CD8-positive, alpha-beta memory T cell (primary cell): ENCODE measurements around the gene MICOS13. TPM values are rescaled to one million over a fixed set of nuclear protein-coding genes. Genes with fewer than 3 reads are reported as not detected.
A peak's percentile ranks its signal among the peaks of the same experiment; 100 is the strongest.

ENCODE experiments used
- CTCF ChIA-PET: fragments of 350-600 bp; sonication (Branson Sonifier 250); formaldehyde crosslinking; loops from one replicate; lab custom pipeline; 2021; ENCODE audit warnings: antibody characterized with exemption; lab: Charles Lee
- POLR2A ChIA-PET: fragments of 350-600 bp; sonication (Branson Sonifier 250); formaldehyde crosslinking; loops from one replicate; lab custom pipeline; 2021; ENCODE audit warnings: antibody characterized with exemption; lab: Charles Lee
- DNase-seq, 5 donors: peaks; one replicate each; pipeline versions ENCODE4 v3.0.0 to v3.0.0-alpha.2; 2020 to 2022; ENCODE audit warnings: mixed read lengths in 1 of 5
- H3K27ac ChIP-seq: one replicate; pipeline ENCODE4 v1.7.0; 2013; ENCODE audit warnings: low read depth, mild to moderate bottlenecking, low read length, moderate library complexity
- H3K27me3 ChIP-seq: 2 replicates; pipeline ENCODE4 v1.7.0; 2013; ENCODE audit warnings: low read length, mild to moderate bottlenecking; ENCODE audit not compliant: insufficient read depth, poor library complexity, severe bottlenecking
- H3K36me3 ChIP-seq: 2 replicates; pipeline ENCODE4 v1.7.0; 2013; ENCODE audit warnings: mild to moderate bottlenecking, low read length, moderate library complexity; ENCODE audit not compliant: insufficient read depth
- H3K4me1 ChIP-seq: 2 replicates; pipeline ENCODE4 v1.7.0; 2013; ENCODE audit warnings: mild to moderate bottlenecking, low read length, moderate library complexity; ENCODE audit not compliant: insufficient read depth
- H3K4me3 ChIP-seq: 2 replicates; pipeline ENCODE4 v1.7.0; 2013; ENCODE audit warnings: mild to moderate bottlenecking, low read length
- H3K9me3 ChIP-seq: 2 replicates; pipeline ENCODE4 v1.7.0; 2013; ENCODE audit warnings: mild to moderate bottlenecking, low read length
- H3K27ac Mint-ChIP-seq, 8 donors: one replicate each; pipeline ENCODE4 v1.8.0; 2020 to 2021; ENCODE audit warnings: mixed read lengths in 8 of 8, mild to moderate bottlenecking in 6 of 8, inconsistent platforms in 3 of 8, moderate library complexity in 3 of 8
- H3K27me3 Mint-ChIP-seq, 2 donors: one replicate each; pipeline ENCODE4 v1.8.0; 2020 to 2021; ENCODE audit warnings: mixed read lengths in 2 of 2, mild to moderate bottlenecking in 1 of 2, moderate library complexity in 1 of 2
- H3K36me3 Mint-ChIP-seq, 3 donors: one replicate each; pipeline ENCODE4 v1.8.0; 2020 to 2021; ENCODE audit warnings: mixed read lengths in 3 of 3, inconsistent platforms in 1 of 3, mild to moderate bottlenecking in 1 of 3
- H3K4me1 Mint-ChIP-seq, 3 donors: one replicate each; pipeline ENCODE4 v1.8.0; 2020 to 2021; ENCODE audit warnings: mixed read lengths in 3 of 3, inconsistent platforms in 1 of 3, mild to moderate bottlenecking in 1 of 3
- H3K4me3 Mint-ChIP-seq, 7 donors: one replicate each; pipeline ENCODE4 v1.8.0; 2020 to 2021; ENCODE audit warnings: mixed read lengths in 7 of 7, mild to moderate bottlenecking in 6 of 7, moderate library complexity in 4 of 7, inconsistent platforms in 2 of 7
- H3K9me3 Mint-ChIP-seq, 5 donors: one replicate each; pipeline ENCODE4 v1.8.0; 2020 to 2022; ENCODE audit warnings: mixed read lengths in 5 of 5, mild to moderate bottlenecking in 3 of 5, moderate library complexity in 2 of 5, inconsistent platforms in 1 of 5
- polyA plus RNA-seq: library from polyadenylated mRNA; unstranded; fragments of 300-500 nt; fragmentation: Illumina TruSeq; gene quantifications from one replicate; pipeline ENCODE4 v1.2.3, GENCODE V29; 2021
- total RNA-seq, 2 experiments: library from RNA; stranded (reverse); gene quantifications; one replicate each; pipeline ENCODE4 v1.2.3, GENCODE V29; 2021

The MICOS13 gene
- total and polyA plus RNA-seq, 3 experiments from 2014 or later = 60.6 to 117 (median 62.1) TPM

- peak overlapping the region in 2 of 8 donors; percentile 69 to 82 for H3K27ac Mint-ChIP-seq
- ChIA-PET CTCF (no interaction called here), POLR2A (no interaction called here)
- H3K4me1 Mint-ChIP-seq = peaks cover 44 to 62% (median 51%) of the 10 kb centered on the region in 3 donors
- peaks cover 0 to 2% of the 10 kb centered on the region in 2 donors for H3K27me3 Mint-ChIP-seq
- H3K9me3 ChIP-seq = no peaks in the 10 kb centered on the region
- no peaks in the 10 kb centered on the region for H3K9me3 Mint-ChIP-seq
- no peak overlapping the region for H3K27ac ChIP-seq
- H3K27me3 ChIP-seq = no peaks in the 10 kb centered on the region
- H3K4me1 ChIP-seq = peaks cover 3% of the 10 kb centered on the region
- DNase-seq = no peak
- no peak overlapping the region for H3K4me3 ChIP-seq
- H3K36me3 ChIP-seq = peaks cover 40% of the 10 kb centered on the region
- H3K36me3 Mint-ChIP-seq = peaks cover 4 to 67% (median 11%) of the 10 kb centered on the region in 3 donors
- peak overlapping the region in 1 of 7 donors; percentile 20 for H3K4me3 Mint-ChIP-seq
Measured at GRCh38 chr19:5641171-5641570, 39.1 kb downstream of the MICOS13 start.

GRCh38 chr19:5637971-5638370, 42.3 kb downstream of the MICOS13 start:
- H3K9me3 Mint-ChIP-seq = no peaks in the 10 kb centered on the region
- H3K4me3 ChIP-seq = no peak overlapping the region
- H3K9me3 ChIP-seq = no peaks in the 10 kb centered on the region
- POLR2A ChIA-PET = no interaction called here
- CTCF ChIA-PET = no interaction called here
- peaks cover 14% of the 10 kb centered on the region for H3K36me3 ChIP-seq
- H3K27ac ChIP-seq = no peak overlapping the region
- H3K4me1 ChIP-seq = peaks cover 12% of the 10 kb centered on the region
- peaks cover 0 to 2% of the 10 kb centered on the region in 2 donors for H3K27me3 Mint-ChIP-seq
- H3K4me3 Mint-ChIP-seq = no peak overlapping the region
- peaks cover 45 to 65% (median 60%) of the 10 kb centered on the region in 3 donors for H3K4me1 Mint-ChIP-seq
- DNase-seq = no peak
- H3K27ac Mint-ChIP-seq = peak overlapping the region in 1 of 8 donors; percentile 18
- peaks cover 0 to 53% (median 7%) of the 10 kb centered on the region in 3 donors for H3K36me3 Mint-ChIP-seq
- H3K27me3 ChIP-seq = no peaks in the 10 kb centered on the region

GRCh38 chr19:5635427-5635826, 44.9 kb downstream of the MICOS13 start:
- peak overlapping the region in 3 of 8 donors; percentile 43 to 79 (median 44) for H3K27ac Mint-ChIP-seq
- DNase-seq = no peak
- Histone ChIP-seq H3K27ac (no peak overlapping the region), H3K9me3 (no peaks in the 10 kb centered on the region), H3K27me3 (no peaks in the 10 kb centered on the region), H3K36me3 (no peaks in the 10 kb centered on the region), H3K4me3 (no peak overlapping the region), H3K4me1 (peaks cover 27% of the 10 kb centered on the region)
- H3K27me3 Mint-ChIP-seq = no peaks in the 10 kb centered on the region
- peaks cover 0 to 51% (median 3%) of the 10 kb centered on the region in 3 donors for H3K36me3 Mint-ChIP-seq
- ChIA-PET CTCF (no interaction called here), POLR2A (interaction anchor here (1.3 kb wide), 1 partner anchor 11 kb away, joined by 9 read pairs; no protein-coding TSS in a partner anchor)
- H3K4me1 Mint-ChIP-seq = peaks cover 52 to 72% (median 72%) of the 10 kb centered on the region in 3 donors
- H3K9me3 Mint-ChIP-seq = no peaks in the 10 kb centered on the region
- peak overlapping the region in 1 of 7 donors; percentile 41 for H3K4me3 Mint-ChIP-seq

- no peak overlapping the region for H3K27ac ChIP-seq
- no peak overlapping the region for H3K4me3 ChIP-seq
- no peak for DNase-seq
- no peaks in the 10 kb centered on the region for H3K27me3 Mint-ChIP-seq
- ChIA-PET POLR2A (interaction anchor here (1.1 kb wide), 1 partner anchor 9 kb away, joined by 5 read pairs; no protein-coding TSS in a partner anchor), CTCF (no interaction called here)
- H3K9me3 ChIP-seq = no peaks in the 10 kb centered on the region
- H3K4me1 Mint-ChIP-seq = peaks cover 61 to 89% (median 87%) of the 10 kb centered on the region in 3 donors
- peak overlapping the region in 3 of 7 donors; percentile 0 to 64 (median 13) for H3K4me3 Mint-ChIP-seq
- peaks cover 1 to 65% (median 3%) of the 10 kb centered on the region in 3 donors for H3K36me3 Mint-ChIP-seq
- H3K36me3 ChIP-seq = peaks cover 13% of the 10 kb centered on the region
- H3K9me3 Mint-ChIP-seq = no peaks in the 10 kb centered on the region
- peaks cover 52% of the 10 kb centered on the region for H3K4me1 ChIP-seq
- peak overlapping the region in 4 of 8 donors; percentile 17 to 53 (median 36) for H3K27ac Mint-ChIP-seq
- no peaks in the 10 kb centered on the region for H3K27me3 ChIP-seq
Measured at GRCh38 chr19:5632657-5633056, 47.7 kb downstream of the MICOS13 start.

- no peaks in the 10 kb centered on the region for H3K27me3 ChIP-seq
- Mint-ChIP-seq H3K36me3 (peaks cover 5 to 66% (median 5%) of the 10 kb centered on the region in 3 donors), H3K4me1 (peaks cover 62 to 89% (median 87%) of the 10 kb centered on the region in 3 donors), H3K27ac (peak overlapping the region in 5 of 8 donors; percentile 2 to 49 (median 17)), H3K9me3 (no peaks in the 10 kb centered on the region), H3K27me3 (no peaks in the 10 kb centered on the region), H3K4me3 (peak overlapping the region in 4 of 7 donors; percentile 0 to 54 (median 20))
- ChIA-PET POLR2A (no interaction called here), CTCF (no interaction called here)
- peaks cover 17% of the 10 kb centered on the region for H3K36me3 ChIP-seq
- no peak for DNase-seq
- H3K4me3 ChIP-seq = no peak overlapping the region
- peaks cover 56% of the 10 kb centered on the region for H3K4me1 ChIP-seq
- no peak overlapping the region for H3K27ac ChIP-seq
- H3K9me3 ChIP-seq = no peaks in the 10 kb centered on the region
Measured at GRCh38 chr19:5632241-5632612, 48.1 kb downstream of the MICOS13 start.

- CTCF ChIA-PET = interaction anchor here (1.4 kb wide), 1 partner anchor 58 kb away, joined by 3 read pairs; the partner anchor contains the start of gene RPL36
- Mint-ChIP-seq H3K27ac (peak overlapping the region in 6 of 8 donors; percentile 1 to 49 (median 26)), H3K27me3 (no peaks in the 10 kb centered on the region), H3K4me1 (peaks cover 64 to 93% (median 91%) of the 10 kb centered on the region in 3 donors), H3K4me3 (peak overlapping the region in 5 of 7 donors; percentile 2 to 54 (median 39)), H3K36me3 (peaks cover 5 to 71% (median 5%) of the 10 kb centered on the region in 3 donors), H3K9me3 (no peaks in the 10 kb centered on the region)
- peaks cover 61% of the 10 kb centered on the region for H3K4me1 ChIP-seq
- H3K36me3 ChIP-seq = peaks cover 22% of the 10 kb centered on the region
- H3K9me3 ChIP-seq = no peaks in the 10 kb centered on the region
- H3K27me3 ChIP-seq = no peaks in the 10 kb centered on the region
- H3K4me3 ChIP-seq = no peak overlapping the region
- DNase-seq = no peak
- no peak overlapping the region for H3K27ac ChIP-seq
- POLR2A ChIA-PET = no interaction called here
Measured at GRCh38 chr19:5631567-5632240, 48.6 kb downstream of the MICOS13 start.

- no peak for DNase-seq
- Mint-ChIP-seq H3K27ac (peak overlapping the region in 6 of 8 donors; percentile 21 to 75 (median 34)), H3K27me3 (no peaks in the 10 kb centered on the region), H3K36me3 (peaks cover 13 to 86% (median 13%) of the 10 kb centered on the region in 3 donors), H3K9me3 (no peaks in the 10 kb centered on the region), H3K4me1 (peaks cover 74 to 95% (median 94%) of the 10 kb centered on the region in 3 donors), H3K4me3 (peak overlapping the region in 5 of 7 donors; percentile 3 to 47 (median 18))
- POLR2A ChIA-PET = no interaction called here
- no peaks in the 10 kb centered on the region for H3K9me3 ChIP-seq
- peaks cover 38% of the 10 kb centered on the region for H3K36me3 ChIP-seq
- peaks cover 82% of the 10 kb centered on the region for H3K4me1 ChIP-seq
- CTCF ChIA-PET = no interaction called here
- H3K4me3 ChIP-seq = no peak overlapping the region
- no peaks in the 10 kb centered on the region for H3K27me3 ChIP-seq
- H3K27ac ChIP-seq = no peak overlapping the region
Measured at GRCh38 chr19:5628919-5629481, 51.3 kb downstream of the MICOS13 start.

- Histone ChIP-seq H3K36me3 (peaks cover 38% of the 10 kb centered on the region), H3K9me3 (no peaks in the 10 kb centered on the region), H3K27me3 (no peaks in the 10 kb centered on the region), H3K4me3 (no peak overlapping the region), H3K27ac (no peak overlapping the region), H3K4me1 (peaks cover 79% of the 10 kb centered on the region)
- no peak for DNase-seq
- peak overlapping the region in 4 of 7 donors; percentile 3 to 26 (median 25) for H3K4me3 Mint-ChIP-seq
- no peaks in the 10 kb centered on the region for H3K9me3 Mint-ChIP-seq
- CTCF ChIA-PET = no interaction called here
- H3K36me3 Mint-ChIP-seq = peaks cover 13 to 87% (median 13%) of the 10 kb centered on the region in 3 donors
- peak overlapping the region in 5 of 8 donors; percentile 22 to 53 (median 28) for H3K27ac Mint-ChIP-seq
- no peaks in the 10 kb centered on the region for H3K27me3 Mint-ChIP-seq
- H3K4me1 Mint-ChIP-seq = peaks cover 71 to 96% (median 94%) of the 10 kb centered on the region in 3 donors
- POLR2A ChIA-PET = no interaction called here
Measured at GRCh38 chr19:5628461-5628860, 51.9 kb downstream of the MICOS13 start.
